ENCODE measurements around the gene RELB.

Gene RELB

GRCh38 chr19:45016388-45017314, 15.4 kb downstream of the RELB start:
- H3K27me3 ChIP-seq (ENCODE audit: low read length), result no peaks in the 10 kb centered on the region
- H3K9me2 ChIP-seq (replicated peaks; ENCODE audit: insufficient read depth, low read length), result no peaks in the 10 kb centered on the region
- peak overlapping the region; percentile 70 for H3K4me2 ChIP-seq (ENCODE audit: low read depth, low read length, poor library complexity, severe bottlenecking)
- TF ChIP-seq EZH2phosphoT487 (conservative IDR thresholded peaks at IDR 0.05; ENCODE audit: low read length), result no peak
- TF ChIP-seq CTCF (IDR thresholded peaks at IDR 0.05; ENCODE audit: insufficient read depth, low read length, poor library complexity, severe bottlenecking), result peak; percentile 85
- H3K79me2 ChIP-seq (ENCODE audit: insufficient read depth, low read length), result no peaks in the 10 kb centered on the region; the same call in 1 of the 2 replicates
- H3F3A ChIP-seq (ENCODE audit: insufficient read depth), result peaks cover 60% of the 10 kb centered on the region
- H4K20me1 ChIP-seq (ENCODE audit: low read depth, low read length), result no peaks in the 10 kb centered on the region
- H3K9ac ChIP-seq (ENCODE audit: low read length), result peak overlapping the region; percentile 51
- H2AFZ ChIP-seq (ENCODE audit: low read depth, low read length, severe bottlenecking), result no peak overlapping the region
- H3K36me3 ChIP-seq (ENCODE audit: low read length), result peaks cover 7% of the 10 kb centered on the region; the same call in 1 of the 2 replicates
- peak overlapping the region; percentile 98 for H3K27ac ChIP-seq (ENCODE audit: low read depth, low read length)
- H3K9me3 ChIP-seq (ENCODE audit: insufficient read depth, low read length), result no peaks in the 10 kb centered on the region
- peak overlapping the region; percentile 32 for H3K4me3 ChIP-seq (ENCODE audit: insufficient read depth, low read length, poor library complexity, severe bottlenecking)

- Histone ChIP-seq H3K9ac (ENCODE audit: low read length) (no peak overlapping the region), H3K79me2 (ENCODE audit: insufficient read depth, low read length) (no peaks in the 10 kb centered on the region; the same call in 1 of the 2 replicates), H3K27ac (ENCODE audit: low read depth, low read length) (peak overlapping the region; percentile 98), H3K9me3 (ENCODE audit: insufficient read depth, low read length) (no peaks in the 10 kb centered on the region), H3K4me2 (ENCODE audit: low read depth, low read length, poor library complexity, severe bottlenecking) (no peak overlapping the region), H3K4me3 (ENCODE audit: insufficient read depth, low read length, poor library complexity, severe bottlenecking) (no peak overlapping the region), H2AFZ (ENCODE audit: low read depth, low read length, severe bottlenecking) (no peak overlapping the region), H3K9me2 (replicated peaks; ENCODE audit: insufficient read depth, low read length) (no peaks in the 10 kb centered on the region), H3K27me3 (ENCODE audit: low read length) (no peaks in the 10 kb centered on the region), H3K36me3 (ENCODE audit: low read length) (peaks cover 7% of the 10 kb centered on the region; the same call in 1 of the 2 replicates), H4K20me1 (ENCODE audit: low read depth, low read length) (no peaks in the 10 kb centered on the region), H3F3A (ENCODE audit: insufficient read depth) (peaks cover 43% of the 10 kb centered on the region)
- TF ChIP-seq EZH2phosphoT487 (conservative IDR thresholded peaks at IDR 0.05; ENCODE audit: low read length), result no peak
- TF ChIP-seq CTCF (IDR thresholded peaks at IDR 0.05; ENCODE audit: insufficient read depth, low read length, poor library complexity, severe bottlenecking), result no peak
Measured at GRCh38 chr19:45019187-45019586, 17.9 kb downstream of the RELB start.

GRCh38 chr19:45020071-45020470, 18.8 kb downstream of the RELB start:
- Histone ChIP-seq H3K4me2 (ENCODE audit: low read depth, low read length, poor library complexity, severe bottlenecking) (no peak overlapping the region), H3K9me2 (replicated peaks; ENCODE audit: insufficient read depth, low read length) (no peaks in the 10 kb centered on the region), H3K36me3 (ENCODE audit: low read length) (peaks cover 7% of the 10 kb centered on the region; the same call in 1 of the 2 replicates), H3F3A (ENCODE audit: insufficient read depth) (peaks cover 36% of the 10 kb centered on the region), H3K4me3 (ENCODE audit: insufficient read depth, low read length, poor library complexity, severe bottlenecking) (no peak overlapping the region), H3K79me2 (ENCODE audit: insufficient read depth, low read length) (no peaks in the 10 kb centered on the region; the same call in 1 of the 2 replicates), H3K27me3 (ENCODE audit: low read length) (no peaks in the 10 kb centered on the region), H4K20me1 (ENCODE audit: low read depth, low read length) (no peaks in the 10 kb centered on the region), H3K9me3 (ENCODE audit: insufficient read depth, low read length) (no peaks in the 10 kb centered on the region), H3K27ac (ENCODE audit: low read depth, low read length) (no peak overlapping the region), H3K9ac (ENCODE audit: low read length) (no peak overlapping the region), H2AFZ (ENCODE audit: low read depth, low read length, severe bottlenecking) (no peak overlapping the region)
- TF ChIP-seq EZH2phosphoT487 (conservative IDR thresholded peaks at IDR 0.05; ENCODE audit: low read length) (no peak), CTCF (IDR thresholded peaks at IDR 0.05; ENCODE audit: insufficient read depth, low read length, poor library complexity, severe bottlenecking) (no peak)
